Body of pancreas (tissue), 4 donors: ENCODE measurements around the gene ELOB.

Source experiments
- CTCF ChIP-seq, 7 experiments: fragments of 450-650 bp in 4 of 7; fragments of 200-600 bp in 3 of 7; sonication (generic) in 3 of 7; IDR thresholded peaks; one replicate each; pipeline ENCODE4 v1.5.1; 2016 to 2019; ENCODE audit warnings: antibody characterized with exemption in 7 of 7
- POLR2A ChIP-seq, 3 donors: fragments of 450-650 bp; IDR thresholded peaks; one replicate each; pipeline ENCODE4 v1.6.1; 2016; ENCODE audit warnings: antibody characterized with exemption in 3 of 3, mild to moderate bottlenecking in 2 of 3

DNA sequence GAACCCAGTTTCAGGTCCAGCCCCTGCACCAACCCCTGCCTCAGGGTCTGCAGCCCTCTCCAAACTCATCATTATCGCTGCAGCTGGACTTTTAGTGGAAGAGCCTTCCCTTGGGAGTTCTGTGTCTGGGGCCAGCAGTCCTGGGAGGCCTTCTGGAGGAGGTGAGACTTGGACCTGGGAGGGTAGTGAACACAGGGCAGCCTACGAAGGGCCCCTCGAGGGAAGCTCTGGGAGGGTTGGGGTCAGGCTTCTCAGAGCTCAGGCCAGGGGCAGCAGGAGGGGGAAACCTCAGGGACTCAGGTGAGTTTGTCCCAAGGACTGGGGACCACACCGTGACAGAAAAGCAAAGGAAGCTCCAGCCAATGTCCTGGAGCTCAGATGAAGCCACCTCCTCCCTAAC lies 35.9 kb downstream of the ELOB start:
- no peak for TF ChIP-seq CTCF (IDR thresholded peaks at IDR 0.05)
- TF ChIP-seq POLR2A (IDR thresholded peaks at IDR 0.05): no peak
